Stimulated activated CD8-positive, alpha-beta memory T cell treated with anti-CD3 and anti-CD28 coated beads, Interleukin-4, amount 100 ng/mL, for 24 hours (primary cell): ENCODE results near the gene PRPF31.

Experiments used
- DNase-seq: peaks from one replicate; pipeline ENCODE4 v3.0.0-alpha.2; 2020; ENCODE audit warnings: low read depth

PRPF31 gene

GRCh38 chr19:54107876-54108490 lies 7.6 kb upstream of the PRPF31 start:
- DNase-seq = no peak

GRCh38 chr19:54108496-54108895 lies 7.1 kb upstream of the PRPF31 start:
- DNase-seq = no peak

GRCh38 chr19:54109651-54110050 lies 5.9 kb upstream of the PRPF31 start:
- no peak for DNase-seq

GRCh38 chr19:54114340-54115108 lies 1.0 kb upstream of the PRPF31 start:
- DNase-seq = no peak

- no peak for DNase-seq
These were observed 5.7 kb downstream of the PRPF31 start for GRCh38 chr19:54121259-54121658.

GRCh38 chr19:54123682-54124081 lies 8.1 kb downstream of the PRPF31 start:
- no peak for DNase-seq

GRCh38 chr19:54124393-54124792 lies 8.8 kb downstream of the PRPF31 start:
- no peak for DNase-seq

- no peak for DNase-seq
These were observed 10.2 kb downstream of the PRPF31 start for GRCh38 chr19:54125713-54126112.

- no peak for DNase-seq
These were observed 12.3 kb downstream of the PRPF31 start for GRCh38 chr19:54127688-54128440.

GRCh38 chr19:54128441-54128725 lies 12.8 kb downstream of the PRPF31 start:
- DNase-seq = no peak

- DNase-seq = no peak
These were observed 13.5 kb downstream of the PRPF31 start for GRCh38 chr19:54128796-54129616.

GRCh38 chr19:54129617-54129996 lies 14.1 kb downstream of the PRPF31 start:
- DNase-seq = no peak

GRCh38 chr19:54133312-54133956 lies 17.9 kb downstream of the PRPF31 start:
- no peak for DNase-seq

- no peak for DNase-seq
These were observed 18.5 kb downstream of the PRPF31 start for GRCh38 chr19:54133957-54134590.

GRCh38 chr19:54136086-54136863 lies 20.7 kb downstream of the PRPF31 start:
- no peak for DNase-seq

- DNase-seq = peak; percentile 97
These were observed 21.5 kb downstream of the PRPF31 start for GRCh38 chr19:54136864-54137698.

- no peak for DNase-seq
These were observed 22.3 kb downstream of the PRPF31 start, which contains the start of gene CNOT3 for GRCh38 chr19:54137699-54138488. Gene CNOT3, plus strand, starts transcription at chr19:54137762. Its CDS starts 5,217 bp downstream, at chr19:54142979.

GRCh38 chr19:54138489-54139256 lies 23.1 kb downstream of the PRPF31 start:
- DNase-seq = no peak
